ENCODE data around the gene PKD2. TPM values are rescaled to one million over a fixed set of nuclear protein-coding genes. Genes with fewer than 3 reads are reported as not detected.

PKD2 gene
- total RNA-seq, 5 donors from 2014 or later (not counting 1 experiment from before 2014, with no cell fraction given), result 6.8 to 17.4 (median 7.5) TPM

- Mint-ChIP-seq H3K36me3 (no peaks in the 10 kb centered on the region), H3K4me3 (peak overlapping the region; percentile 81 to 94 (median 81)), H3K4me1 (peaks cover 26 to 29% (median 28%) of the 10 kb centered on the region in 3 donors), H3K27ac (peak overlapping the region in 1 of 2 donors; percentile 29), H3K9me3 (no peaks in the 10 kb centered on the region), H3K27me3 (peaks cover 0 to 13% of the 10 kb centered on the region in 2 donors)
- Histone ChIP-seq H3K4me3 (ENCODE audit: control insufficient read depth in 1 of 2, extremely low read depth in 1 of 2, low read length in 1 of 2) (peak overlapping the region in 1 of 2 donors; percentile 30), H3K9me3 (no peaks in the 10 kb centered on the region), H3K27me3 (replicated peaks in 1 of 2; ENCODE audit: control insufficient read depth in 2 of 2, extremely low read depth in 1 of 2, insufficient read depth in 2 of 2, low read length in 1 of 2) (no peaks in the 10 kb centered on the region), H3K36me3 (ENCODE audit: control insufficient read depth in 2 of 2, extremely low read depth in 1 of 2, insufficient read depth in 1 of 2, low read length in 1 of 2) (no peaks in the 10 kb centered on the region), H3K27ac (ENCODE audit: low read length) (no peak overlapping the region), H3K4me1 (ENCODE audit: control insufficient read depth in 1 of 2, extremely low read depth in 1 of 2, insufficient read depth in 2 of 2, low read length in 2 of 2) (peaks cover 2 to 10% of the 10 kb centered on the region in 2 experiments)
- WGBS (ENCODE audit: insufficient coverage), result 98% methylated on average over 6 of the region's 10 CpGs
- CTCF ChIA-PET, result no interaction called here
- DNase-seq (no peak), ATAC-seq (replicated peaks in 1 of 4) (no peak)
- POLR2A ChIA-PET, result no interaction called here
These were observed 505 bp upstream of the PKD2 start for GRCh38 chr4:88006956-88007303.

- H3K4me3 Mint-ChIP-seq, result peak overlapping the region; percentile 86 to 94 (median 94)
- H3K36me3 ChIP-seq (ENCODE audit: control insufficient read depth in 2 of 2, extremely low read depth in 1 of 2, insufficient read depth in 1 of 2, low read length in 1 of 2), result no peaks in the 10 kb centered on the region
- no peak overlapping the region for H3K27ac Mint-ChIP-seq
- ChIA-PET CTCF (no interaction called here), POLR2A (no interaction called here)
- DNase-seq, result peak in 5 of 35 experiments; percentile 5 to 23 (median 10)
- 0% methylated on average over 47 of the region's 51 CpGs for WGBS (ENCODE audit: insufficient coverage)
- ATAC-seq (replicated peaks in 1 of 4), result peak; percentile 16 to 23 (median 22)
- no peaks in the 10 kb centered on the region for H3K36me3 Mint-ChIP-seq
- H3K9me3 ChIP-seq, result no peaks in the 10 kb centered on the region
- H3K27ac ChIP-seq (ENCODE audit: low read length), result no peak overlapping the region
- H3K27me3 ChIP-seq (replicated peaks in 1 of 2; ENCODE audit: control insufficient read depth in 2 of 2, extremely low read depth in 1 of 2, insufficient read depth in 2 of 2, low read length in 1 of 2), result no peaks in the 10 kb centered on the region
- H3K9me3 Mint-ChIP-seq, result no peaks in the 10 kb centered on the region
- H3K4me3 ChIP-seq (ENCODE audit: control insufficient read depth in 1 of 2, extremely low read depth in 1 of 2, low read length in 1 of 2), result peak overlapping the region; percentile 51 to 78
- peaks cover 34 to 36% (median 36%) of the 10 kb centered on the region in 3 donors for H3K4me1 Mint-ChIP-seq
- H3K27me3 Mint-ChIP-seq, result peaks cover 0 to 13% of the 10 kb centered on the region in 2 donors
- peaks cover 2 to 10% of the 10 kb centered on the region in 2 experiments for H3K4me1 ChIP-seq (ENCODE audit: control insufficient read depth in 1 of 2, extremely low read depth in 1 of 2, insufficient read depth in 2 of 2, low read length in 2 of 2)
These were observed 797 bp downstream of the PKD2 start for GRCh38 chr4:88008122-88008742.

- Mint-ChIP-seq H3K9me3 (no peaks in the 10 kb centered on the region), H3K27me3 (peaks cover 0 to 13% of the 10 kb centered on the region in 2 donors), H3K4me1 (peaks cover 34 to 42% (median 36%) of the 10 kb centered on the region in 3 donors), H3K27ac (no peak overlapping the region), H3K36me3 (no peaks in the 10 kb centered on the region), H3K4me3 (peak overlapping the region; percentile 86 to 94 (median 94))
- Histone ChIP-seq H3K27me3 (replicated peaks in 1 of 2; ENCODE audit: control insufficient read depth in 2 of 2, extremely low read depth in 1 of 2, insufficient read depth in 2 of 2, low read length in 1 of 2) (no peaks in the 10 kb centered on the region), H3K27ac (ENCODE audit: low read length) (no peak overlapping the region), H3K4me3 (ENCODE audit: control insufficient read depth in 1 of 2, extremely low read depth in 1 of 2, low read length in 1 of 2) (peak overlapping the region; percentile 51 to 78), H3K9me3 (no peaks in the 10 kb centered on the region), H3K4me1 (ENCODE audit: control insufficient read depth in 1 of 2, extremely low read depth in 1 of 2, insufficient read depth in 2 of 2, low read length in 2 of 2) (peaks cover 2 to 10% of the 10 kb centered on the region in 2 experiments), H3K36me3 (ENCODE audit: control insufficient read depth in 2 of 2, extremely low read depth in 1 of 2, insufficient read depth in 1 of 2, low read length in 1 of 2) (no peaks in the 10 kb centered on the region)
- DNase-seq, result no peak
- WGBS (ENCODE audit: insufficient coverage), result 37% methylated on average over 3 of the region's 5 CpGs
- ChIA-PET CTCF (no interaction called here), POLR2A (no interaction called here)
- ATAC-seq (replicated peaks in 1 of 4), result no peak
These were observed 1.3 kb downstream of the PKD2 start for GRCh38 chr4:88008743-88009171.

- POLR2A ChIA-PET, result no interaction called here
- no CpG with 5 or more reads among the region's 5 CpGs for WGBS (ENCODE audit: insufficient coverage)
- H3K4me1 Mint-ChIP-seq, result peaks cover 34 to 46% (median 36%) of the 10 kb centered on the region in 3 donors
These were observed 2.4 kb downstream of the PKD2 start for GRCh38 chr4:88009871-88010270.

GRCh38 chr4:88010966-88011365 lies 3.5 kb downstream of the PKD2 start:
- Histone ChIP-seq H3K4me3 (ENCODE audit: control insufficient read depth in 1 of 2, extremely low read depth in 1 of 2, low read length in 1 of 2) (no peak overlapping the region), H3K4me1 (ENCODE audit: control insufficient read depth in 1 of 2, extremely low read depth in 1 of 2, insufficient read depth in 2 of 2, low read length in 2 of 2) (peaks cover 2 to 10% of the 10 kb centered on the region in 2 experiments), H3K27ac (ENCODE audit: low read length) (no peak overlapping the region), H3K36me3 (ENCODE audit: control insufficient read depth in 2 of 2, extremely low read depth in 1 of 2, insufficient read depth in 1 of 2, low read length in 1 of 2) (no peaks in the 10 kb centered on the region), H3K9me3 (no peaks in the 10 kb centered on the region), H3K27me3 (replicated peaks in 1 of 2; ENCODE audit: control insufficient read depth in 2 of 2, extremely low read depth in 1 of 2, insufficient read depth in 2 of 2, low read length in 1 of 2) (no peaks in the 10 kb centered on the region)
- CTCF ChIA-PET, result no interaction called here
- Mint-ChIP-seq H3K27ac (no peak overlapping the region), H3K4me1 (peaks cover 34 to 46% (median 36%) of the 10 kb centered on the region in 3 donors), H3K36me3 (no peaks in the 10 kb centered on the region), H3K4me3 (no peak overlapping the region), H3K9me3 (no peaks in the 10 kb centered on the region), H3K27me3 (peaks cover 0 to 13% of the 10 kb centered on the region in 2 donors)
- WGBS (ENCODE audit: insufficient coverage), result no CpG with 5 or more reads among the region's 2 CpGs
- ATAC-seq (replicated peaks in 1 of 4) (no peak), DNase-seq (no peak)
- POLR2A ChIA-PET, result no interaction called here

More at GRCh38 chr4:88009871-88010270, 2.4 kb downstream of the PKD2 start:
- ATAC-seq (replicated peaks in 1 of 4), result no peak
- H3K4me1 ChIP-seq (ENCODE audit: control insufficient read depth in 1 of 2, extremely low read depth in 1 of 2, insufficient read depth in 2 of 2, low read length in 2 of 2), result peaks cover 2 to 10% of the 10 kb centered on the region in 2 experiments
- CTCF ChIA-PET, result interaction anchor here (0.6 to 0.7 kb wide), 3 partner anchors 137 to 964 kb away, joined by 3 to 4 read pairs (median 3); no protein-coding TSS in a partner anchor
- no peaks in the 10 kb centered on the region for H3K9me3 Mint-ChIP-seq
- no peak overlapping the region for H3K4me3 Mint-ChIP-seq
- no peaks in the 10 kb centered on the region for H3K36me3 Mint-ChIP-seq
- no peaks in the 10 kb centered on the region for H3K36me3 ChIP-seq (ENCODE audit: control insufficient read depth in 2 of 2, extremely low read depth in 1 of 2, insufficient read depth in 1 of 2, low read length in 1 of 2)
- H3K27me3 Mint-ChIP-seq, result peaks cover 0 to 13% of the 10 kb centered on the region in 2 donors
- DNase-seq, result no peak
- H3K4me3 ChIP-seq (ENCODE audit: control insufficient read depth in 1 of 2, extremely low read depth in 1 of 2, low read length in 1 of 2), result no peak overlapping the region
- H3K9me3 ChIP-seq, result no peaks in the 10 kb centered on the region
- no peak overlapping the region for H3K27ac Mint-ChIP-seq
- no peaks in the 10 kb centered on the region for H3K27me3 ChIP-seq (replicated peaks in 1 of 2; ENCODE audit: control insufficient read depth in 2 of 2, extremely low read depth in 1 of 2, insufficient read depth in 2 of 2, low read length in 1 of 2)
- H3K27ac ChIP-seq (ENCODE audit: low read length), result no peak overlapping the region

GRCh38 chr4:88012647-88013046 lies 5.2 kb downstream of the PKD2 start:
- peaks cover 0 to 5% of the 10 kb centered on the region in 2 donors for H3K27me3 Mint-ChIP-seq
- no peaks in the 10 kb centered on the region for H3K36me3 Mint-ChIP-seq
- DNase-seq, result no peak
- H3K4me3 ChIP-seq (ENCODE audit: control insufficient read depth in 1 of 2, extremely low read depth in 1 of 2, low read length in 1 of 2), result no peak overlapping the region
- no peaks in the 10 kb centered on the region for H3K27me3 ChIP-seq (replicated peaks in 1 of 2; ENCODE audit: control insufficient read depth in 2 of 2, extremely low read depth in 1 of 2, insufficient read depth in 2 of 2, low read length in 1 of 2)
- H3K4me1 Mint-ChIP-seq, result peaks cover 27 to 39% (median 28%) of the 10 kb centered on the region in 3 donors
- H3K4me1 ChIP-seq (ENCODE audit: control insufficient read depth in 1 of 2, extremely low read depth in 1 of 2, insufficient read depth in 2 of 2, low read length in 2 of 2), result peaks cover 2 to 5% of the 10 kb centered on the region in 2 experiments
- H3K4me3 Mint-ChIP-seq, result peak overlapping the region in 1 of 3 donors; percentile 16
- no peaks in the 10 kb centered on the region for H3K36me3 ChIP-seq (ENCODE audit: control insufficient read depth in 2 of 2, extremely low read depth in 1 of 2, insufficient read depth in 1 of 2, low read length in 1 of 2)
- ChIA-PET POLR2A (no interaction called here), CTCF (interaction anchor here in 1 of 2 donors (1.0 kb wide), 1 partner anchor 160 kb away, joined by 3 read pairs; no protein-coding TSS in a partner anchor)
- no peak overlapping the region for H3K27ac ChIP-seq (ENCODE audit: low read length)
- no peaks in the 10 kb centered on the region for H3K9me3 ChIP-seq
- H3K9me3 Mint-ChIP-seq, result no peaks in the 10 kb centered on the region
- no peak overlapping the region for H3K27ac Mint-ChIP-seq
- no peak for ATAC-seq (replicated peaks in 1 of 4)
- WGBS (ENCODE audit: insufficient coverage), result no CpG with 5 or more reads among the region's 3 CpGs
